ENCODE data around the gene SHB. TPM values are rescaled to one million over a fixed set of nuclear protein-coding genes. Genes with fewer than 3 reads are reported as not detected.

Gene SHB
- total RNA-seq, 1 experiment from 2014 or later = 29.6 TPM

DNA sequence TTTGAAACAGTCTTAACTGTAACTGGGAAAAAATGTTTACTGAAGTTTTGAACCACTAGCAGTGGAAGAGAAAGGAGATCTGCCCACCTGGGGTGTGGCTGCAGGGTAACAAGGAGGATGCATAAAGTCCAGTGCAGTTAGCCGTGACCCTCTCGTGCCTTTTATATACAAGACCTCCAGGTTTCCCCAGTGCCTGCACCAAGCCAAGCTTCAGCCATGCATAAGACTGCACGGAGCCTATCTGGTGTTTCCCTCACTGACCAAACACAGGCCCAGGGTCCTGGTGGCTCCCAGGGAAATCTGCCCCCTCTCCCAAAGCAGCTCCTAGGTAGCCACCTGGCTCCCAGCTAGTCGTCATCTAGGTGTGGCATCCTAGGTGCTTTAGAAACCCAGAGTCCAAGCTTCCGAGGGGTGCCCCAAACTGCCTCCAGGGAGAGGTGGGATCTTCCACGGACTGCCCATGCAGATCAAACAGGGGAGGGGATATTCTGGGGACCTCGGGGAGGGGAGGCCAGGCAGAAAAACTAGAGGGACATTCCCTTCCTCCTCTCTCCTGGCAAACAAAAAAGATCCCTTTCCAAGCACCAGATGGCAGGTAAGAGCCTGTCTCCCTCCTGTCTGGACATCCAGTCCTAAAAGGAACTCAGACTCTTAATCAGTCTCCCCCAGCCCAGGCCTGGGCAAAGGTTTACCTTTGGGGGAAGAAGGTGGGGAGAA, 2.7 kb downstream of the SHB start:
- intact Hi-C loops (cut with micrococcal nuclease) = loop anchor here (1.0 to 5.0 kb wide), 6 partner anchors 40 to 196 kb away; no protein-coding TSS in a partner anchor
- peaks cover 8% of the 10 kb centered on the region for H3K36me3 Mint-ChIP-seq (ENCODE audit: insufficient read depth, unreplicated experiment)
- H3K4me1 Mint-ChIP-seq (ENCODE audit: insufficient read depth, unreplicated experiment) = peaks cover 38% of the 10 kb centered on the region
- no peaks in the 10 kb centered on the region for H3K27me3 Mint-ChIP-seq (ENCODE audit: insufficient read depth, unreplicated experiment)
- H3K9me3 Mint-ChIP-seq (ENCODE audit: unreplicated experiment) = no peaks in the 10 kb centered on the region
- TSS peak; percentile 5 for BruUV-seq (replicated peaks)
- DNase-seq (ENCODE audit: unreplicated experiment) = peak; percentile 46
- POLR2A ChIA-PET = interaction anchor here (0.6 to 5.8 kb wide), 14 partner anchors 10 to 1056 kb away, joined by 3 to 41 read pairs (median 4); no protein-coding TSS in a partner anchor
- H3K4me3 Mint-ChIP-seq (ENCODE audit: unreplicated experiment) = peak overlapping the region; percentile 87
- TF ChIP-seq CTCF (IDR thresholded peaks at IDR 0.05; ENCODE audit: unreplicated experiment) = no peak
- H3K27ac Mint-ChIP-seq (ENCODE audit: low read depth, unreplicated experiment) = peak overlapping the region; percentile 73
- CTCF ChIA-PET = interaction anchor here (0.6 to 6.1 kb wide), 28 partner anchors 10 to 294 kb away, joined by 3 to 59 read pairs (median 6); no protein-coding TSS in a partner anchor

DNA sequence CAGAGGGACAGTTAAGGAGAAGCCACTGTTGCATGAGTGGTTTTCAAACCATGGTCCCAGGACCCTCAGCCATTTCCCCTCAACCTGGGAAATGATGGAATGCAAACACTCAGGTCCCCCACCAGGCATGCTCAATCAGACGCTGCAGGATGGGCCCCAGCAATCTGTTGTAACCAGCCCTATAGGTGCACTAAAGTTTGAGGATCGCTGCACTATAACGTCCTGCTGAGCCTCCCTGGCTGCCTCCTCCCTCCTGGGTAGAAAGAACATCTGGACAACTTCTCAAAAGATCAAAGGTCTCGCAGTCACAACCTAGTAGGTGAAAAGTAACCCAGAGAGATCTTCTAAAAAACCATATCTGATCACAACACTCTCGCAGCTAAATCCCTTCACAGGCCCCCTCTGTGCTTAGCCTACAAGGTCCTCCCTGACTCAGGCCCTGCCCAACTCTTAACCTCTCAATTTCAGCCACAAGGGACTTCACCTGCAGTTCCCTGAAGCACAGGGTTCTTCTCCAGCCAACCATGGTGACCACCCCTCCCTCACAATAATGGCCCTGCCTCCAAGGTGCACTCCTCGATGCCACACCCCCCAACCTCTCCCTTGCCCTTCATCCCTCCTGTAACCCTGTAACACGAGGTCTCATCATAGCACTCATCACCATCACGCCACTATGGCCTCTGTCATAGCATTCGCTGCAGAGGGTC, 3.5 kb downstream of the SHB start:
- no peak for TF ChIP-seq CTCF (IDR thresholded peaks at IDR 0.05; ENCODE audit: unreplicated experiment)
- H3K36me3 Mint-ChIP-seq (ENCODE audit: insufficient read depth, unreplicated experiment) = peaks cover 8% of the 10 kb centered on the region
- intact Hi-C loops (cut with micrococcal nuclease) = loop anchor here (1.0 to 5.0 kb wide), 6 partner anchors 39 to 197 kb away; no protein-coding TSS in a partner anchor
- H3K4me3 Mint-ChIP-seq (ENCODE audit: unreplicated experiment) = peak overlapping the region; percentile 87
- peak overlapping the region; percentile 73 for H3K27ac Mint-ChIP-seq (ENCODE audit: low read depth, unreplicated experiment)
- H3K4me1 Mint-ChIP-seq (ENCODE audit: insufficient read depth, unreplicated experiment) = peaks cover 38% of the 10 kb centered on the region
- CTCF ChIA-PET = interaction anchor here (0.7 to 6.1 kb wide), 9 partner anchors 12 to 154 kb away, joined by 3 to 59 read pairs (median 8); no protein-coding TSS in a partner anchor
- BruUV-seq (replicated peaks) = no TSS peak
- no peaks in the 10 kb centered on the region for H3K27me3 Mint-ChIP-seq (ENCODE audit: insufficient read depth, unreplicated experiment)
- DNase-seq (ENCODE audit: unreplicated experiment) = no peak
- POLR2A ChIA-PET = interaction anchor here (1.5 to 5.8 kb wide), 5 partner anchors 9 to 97 kb away, joined by 3 to 41 read pairs (median 6); no protein-coding TSS in a partner anchor
- no peaks in the 10 kb centered on the region for H3K9me3 Mint-ChIP-seq (ENCODE audit: unreplicated experiment)

DNA sequence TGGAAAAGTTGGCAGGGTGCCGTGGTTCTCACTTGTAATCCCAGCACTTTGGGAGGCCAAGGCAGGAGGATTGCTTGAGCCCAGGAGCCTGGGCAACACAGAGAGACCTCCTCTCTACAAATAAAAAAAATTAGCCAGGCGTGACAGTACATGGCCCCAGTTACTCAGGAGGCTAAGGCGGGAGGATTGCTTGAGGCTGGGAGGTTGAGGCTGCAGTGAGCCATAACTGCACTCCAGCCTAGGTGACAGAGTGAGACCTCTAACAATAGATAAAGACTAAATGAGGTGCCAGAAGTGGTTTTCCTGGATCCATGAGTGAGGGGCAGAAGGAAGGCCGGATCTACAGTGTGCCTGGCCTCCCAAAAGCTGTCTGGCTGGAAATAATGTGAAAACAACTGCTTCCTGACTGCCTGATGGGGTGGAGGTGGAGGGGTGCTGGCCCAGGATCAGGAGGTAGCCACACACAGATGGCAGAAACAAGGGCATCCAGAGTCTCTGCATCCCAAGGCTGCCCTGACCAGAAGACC, 4.1 kb downstream of the SHB start:
- DNase-seq (ENCODE audit: unreplicated experiment) = no peak
- no peaks in the 10 kb centered on the region for H3K27me3 Mint-ChIP-seq (ENCODE audit: insufficient read depth, unreplicated experiment)
- H3K4me3 Mint-ChIP-seq (ENCODE audit: unreplicated experiment) = no peak overlapping the region
- no peak for TF ChIP-seq CTCF (IDR thresholded peaks at IDR 0.05; ENCODE audit: unreplicated experiment)
- H3K36me3 Mint-ChIP-seq (ENCODE audit: insufficient read depth, unreplicated experiment) = peaks cover 8% of the 10 kb centered on the region
- no TSS peak for BruUV-seq (replicated peaks)
- H3K9me3 Mint-ChIP-seq (ENCODE audit: unreplicated experiment) = no peaks in the 10 kb centered on the region
- ChIA-PET CTCF (interaction anchor here (0.6 to 1.2 kb wide), 4 partner anchors 13 to 1669 kb away, joined by 3 read pairs; no protein-coding TSS in a partner anchor), POLR2A (interaction anchor here (1.8 kb wide), 1 partner anchor 46 kb away, joined by 6 read pairs; no protein-coding TSS in a partner anchor)
- H3K4me1 Mint-ChIP-seq (ENCODE audit: insufficient read depth, unreplicated experiment) = peaks cover 38% of the 10 kb centered on the region
- no peak overlapping the region for H3K27ac Mint-ChIP-seq (ENCODE audit: low read depth, unreplicated experiment)
- intact Hi-C loops (cut with micrococcal nuclease) = loop anchor here (5.0 kb wide), 1 partner anchor 197 kb away; no protein-coding TSS in a partner anchor
